ENCODE measurements around the gene MAPK10. TPM values are rescaled to one million over a fixed set of nuclear protein-coding genes. Genes with fewer than 3 reads are reported as not detected.

MAPK10 gene
- total RNA-seq, 1 experiment from 2014 or later, result 423 TPM

DNA sequence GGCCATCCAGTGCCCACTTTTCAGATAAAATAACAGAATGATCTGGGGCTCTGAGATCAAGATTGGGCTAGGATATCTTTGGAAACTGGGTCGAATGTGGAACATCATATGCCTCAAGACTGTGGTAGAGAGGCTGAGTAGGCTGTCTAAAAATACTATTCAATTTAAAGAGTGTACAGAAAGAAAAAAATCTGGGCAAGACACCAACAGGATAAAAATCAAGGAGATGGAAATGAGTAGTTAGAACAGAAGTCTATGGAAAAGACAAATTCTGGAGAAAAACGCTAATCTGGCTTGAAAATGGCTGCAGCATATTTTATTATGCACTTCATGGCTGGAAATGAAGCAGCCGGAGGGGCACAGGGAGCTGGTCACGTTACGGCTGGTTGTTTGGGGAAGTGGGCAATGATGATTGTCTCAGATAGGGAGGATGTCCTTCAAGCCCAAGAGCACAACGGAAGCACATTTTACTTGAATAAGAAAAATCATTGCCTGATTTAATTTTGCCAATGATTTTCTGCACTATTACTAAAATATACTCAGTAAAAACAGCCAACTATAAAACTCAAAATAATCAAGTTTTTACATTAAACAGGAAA lies 27.1 kb upstream of the MAPK10 start:
- Histone ChIP-seq H3K4me3 (ENCODE audit: low read length) (no peak overlapping the region), H3K4me2 (ENCODE audit: low read depth, low read length, poor library complexity, severe bottlenecking) (no peak overlapping the region), H3K27me3 (ENCODE audit: low read length) (no peaks in the 10 kb centered on the region), H4K20me1 (ENCODE audit: insufficient read depth, low read depth, low read length) (no peaks in the 10 kb centered on the region), H2AFZ (ENCODE audit: low read length) (0 out of 2 replicates have a peak overlapping the region, but pooled peaks have one; percentile 44), H3K36me3 (ENCODE audit: insufficient read depth, low read length) (no peaks in the 10 kb centered on the region), H3K9ac (ENCODE audit: low read length) (no peak overlapping the region), H3K27ac (ENCODE audit: low read length) (no peak overlapping the region), H3K4me1 (ENCODE audit: low read length) (peaks cover 13% of the 10 kb centered on the region), H3K9me3 (ENCODE audit: low read length) (no peaks in the 10 kb centered on the region), H3K9me2 (replicated peaks; ENCODE audit: insufficient read depth, low read length) (no peaks in the 10 kb centered on the region), H3K79me2 (ENCODE audit: low read length) (no peaks in the 10 kb centered on the region)
- DNase-seq, result peak; percentile 51

DNA sequence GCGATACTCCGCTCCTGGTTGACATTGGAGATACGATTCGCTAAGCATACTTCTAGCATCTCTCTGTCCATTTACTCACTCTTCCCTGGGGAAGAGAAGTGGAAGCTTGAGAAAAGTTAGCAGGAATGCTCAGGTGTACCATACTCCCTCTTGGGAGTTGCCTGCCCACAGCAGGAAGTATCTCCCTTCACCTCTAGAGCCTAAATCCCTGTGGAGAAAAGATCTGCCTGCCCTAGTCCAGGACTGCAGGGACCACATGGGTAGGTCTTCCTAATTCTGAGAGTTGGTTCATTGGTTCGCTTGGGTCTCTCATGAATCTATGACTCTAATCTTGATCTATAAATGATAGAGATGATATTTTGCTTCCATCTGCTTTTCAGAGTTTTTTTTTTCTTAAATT lies 26.3 kb upstream of the MAPK10 start:
- Histone ChIP-seq H4K20me1 (ENCODE audit: insufficient read depth, low read depth, low read length) (no peaks in the 10 kb centered on the region), H3K4me2 (ENCODE audit: low read depth, low read length, poor library complexity, severe bottlenecking) (no peak overlapping the region), H2AFZ (ENCODE audit: low read length) (no peak overlapping the region), H3K27me3 (ENCODE audit: low read length) (no peaks in the 10 kb centered on the region), H3K27ac (ENCODE audit: low read length) (no peak overlapping the region), H3K9me2 (replicated peaks; ENCODE audit: insufficient read depth, low read length) (no peaks in the 10 kb centered on the region), H3K9ac (ENCODE audit: low read length) (no peak overlapping the region), H3K4me3 (ENCODE audit: low read length) (no peak overlapping the region), H3K9me3 (ENCODE audit: low read length) (no peaks in the 10 kb centered on the region), H3K4me1 (ENCODE audit: low read length) (peaks cover 8% of the 10 kb centered on the region), H3K36me3 (ENCODE audit: insufficient read depth, low read length) (no peaks in the 10 kb centered on the region), H3K79me2 (ENCODE audit: low read length) (no peaks in the 10 kb centered on the region)
- DNase-seq, result no peak

DNA sequence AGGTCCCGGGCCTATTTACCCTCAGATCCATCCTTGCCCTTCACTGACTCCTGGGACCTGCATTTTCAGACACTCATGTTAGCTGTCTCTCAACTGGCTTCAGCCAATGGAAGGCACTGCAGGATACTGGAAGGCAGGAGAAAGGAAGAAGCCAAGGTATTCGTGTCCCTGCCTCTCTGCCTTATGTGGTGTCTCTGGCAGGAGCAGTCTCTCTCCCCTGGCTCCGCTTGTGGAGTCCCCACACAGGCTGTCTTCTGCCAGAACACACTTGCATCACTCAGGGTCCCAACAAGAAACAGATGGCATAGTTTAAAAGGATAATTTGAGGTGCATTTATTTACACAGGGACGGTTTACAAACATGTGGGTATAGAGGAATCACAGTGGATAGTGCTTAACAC lies 21.6 kb upstream of the MAPK10 start:
- Histone ChIP-seq H4K20me1 (ENCODE audit: insufficient read depth, low read depth, low read length) (no peaks in the 10 kb centered on the region), H3K9me2 (replicated peaks; ENCODE audit: insufficient read depth, low read length) (no peaks in the 10 kb centered on the region), H3K9me3 (ENCODE audit: low read length) (no peaks in the 10 kb centered on the region), H3K79me2 (ENCODE audit: low read length) (no peaks in the 10 kb centered on the region), H3K27ac (ENCODE audit: low read length) (no peak overlapping the region), H3K4me1 (ENCODE audit: low read length) (no peaks in the 10 kb centered on the region), H3K4me2 (ENCODE audit: low read depth, low read length, poor library complexity, severe bottlenecking) (no peak overlapping the region), H3K9ac (ENCODE audit: low read length) (no peak overlapping the region), H2AFZ (ENCODE audit: low read length) (no peak overlapping the region), H3K27me3 (ENCODE audit: low read length) (no peaks in the 10 kb centered on the region), H3K36me3 (ENCODE audit: insufficient read depth, low read length) (no peaks in the 10 kb centered on the region; the same call in 1 of the 2 replicates), H3K4me3 (ENCODE audit: low read length) (no peak overlapping the region)
- DNase-seq, result no peak

DNA sequence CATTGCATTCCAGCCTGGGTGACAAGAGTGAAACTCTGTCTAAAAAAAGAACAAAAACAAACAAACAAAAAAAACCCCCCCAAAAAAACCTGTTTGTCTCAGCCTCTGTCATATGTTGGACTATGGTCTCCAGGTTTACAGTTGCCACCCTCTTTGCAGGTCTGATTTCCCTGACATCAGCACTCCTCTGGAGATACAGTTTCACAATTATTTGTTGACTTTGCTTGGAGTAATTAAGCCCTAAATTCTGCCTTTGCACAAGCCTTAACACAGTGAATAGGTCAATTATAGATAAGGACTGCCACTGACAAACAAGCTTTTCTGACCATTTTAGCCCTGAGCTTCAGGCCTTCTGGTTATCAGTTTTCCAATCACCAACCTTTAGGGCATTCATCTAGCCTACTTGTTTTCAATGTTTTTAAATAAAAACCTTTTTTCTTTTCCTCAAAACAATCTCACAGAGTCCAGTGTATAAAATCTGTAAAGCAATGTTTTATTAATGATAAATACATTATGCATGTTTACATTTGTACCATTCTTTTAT lies 20.4 kb upstream of the MAPK10 start:
- DNase-seq, result no peak
- H3K27me3 ChIP-seq (ENCODE audit: low read length), result no peaks in the 10 kb centered on the region
- H3K9ac ChIP-seq (ENCODE audit: low read length), result no peak overlapping the region

DNA sequence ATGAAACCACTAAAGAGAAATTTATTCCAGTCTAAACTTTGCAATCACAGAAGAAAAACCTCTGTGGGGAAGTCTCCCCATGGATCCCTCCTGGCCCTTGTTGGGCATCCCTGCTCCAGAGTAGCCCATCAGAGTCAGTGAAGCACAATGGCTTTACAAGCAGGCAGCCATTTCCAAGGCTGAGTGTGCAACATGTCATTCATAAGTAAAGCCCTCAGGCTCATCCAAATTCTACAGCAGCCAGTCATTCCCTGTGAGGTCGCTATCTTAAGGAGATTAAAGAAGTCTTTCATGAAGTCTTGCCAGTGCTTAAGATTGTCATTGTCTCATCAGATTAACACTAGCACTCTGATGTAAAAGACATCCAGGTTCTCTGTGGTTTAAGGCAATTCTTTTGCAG lies 17.0 kb upstream of the MAPK10 start:
- Histone ChIP-seq H3K36me3 (ENCODE audit: insufficient read depth, low read length) (no peaks in the 10 kb centered on the region; the same call in 1 of the 2 replicates), H4K20me1 (ENCODE audit: insufficient read depth, low read depth, low read length) (no peaks in the 10 kb centered on the region)
- DNase-seq, result no peak

More for the DNA sequence above, 20.4 kb upstream of the MAPK10 start:
- Histone ChIP-seq H3K36me3 (ENCODE audit: insufficient read depth, low read length) (no peaks in the 10 kb centered on the region; the same call in 1 of the 2 replicates), H3K79me2 (ENCODE audit: low read length) (no peaks in the 10 kb centered on the region), H3K9me3 (ENCODE audit: low read length) (no peaks in the 10 kb centered on the region), H3K27ac (ENCODE audit: low read length) (no peak overlapping the region), H3K9me2 (replicated peaks; ENCODE audit: insufficient read depth, low read length) (no peaks in the 10 kb centered on the region), H2AFZ (ENCODE audit: low read length) (no peak overlapping the region), H3K4me2 (ENCODE audit: low read depth, low read length, poor library complexity, severe bottlenecking) (no peak overlapping the region), H3K4me1 (ENCODE audit: low read length) (no peaks in the 10 kb centered on the region), H4K20me1 (ENCODE audit: insufficient read depth, low read depth, low read length) (no peaks in the 10 kb centered on the region), H3K4me3 (ENCODE audit: low read length) (no peak overlapping the region)

DNA sequence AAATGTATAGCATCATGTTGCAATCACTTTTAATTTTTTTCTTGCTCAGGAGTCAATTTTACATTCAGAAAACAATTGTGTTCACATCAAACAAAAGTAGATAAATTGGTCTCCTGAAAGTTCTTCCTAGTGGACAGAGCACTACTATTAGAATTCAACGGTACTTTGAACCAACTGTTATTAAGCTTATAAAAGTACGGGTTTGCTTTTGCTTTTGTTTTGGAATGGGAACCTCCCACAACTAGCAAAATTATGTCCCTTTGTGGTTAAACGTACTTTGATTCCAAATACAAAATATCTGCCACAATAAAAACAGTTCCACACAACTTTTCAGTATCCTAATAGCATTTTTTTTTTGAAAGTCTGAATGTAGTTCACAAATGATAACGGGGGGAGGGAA lies 8.6 kb upstream of the MAPK10 start:
- no peak overlapping the region for H3K4me3 ChIP-seq (ENCODE audit: low read length)
- no peaks in the 10 kb centered on the region for H3K9me2 ChIP-seq (replicated peaks; ENCODE audit: insufficient read depth, low read length)
- H3K79me2 ChIP-seq (ENCODE audit: low read length), result no peaks in the 10 kb centered on the region
- no peak overlapping the region for H3K27ac ChIP-seq (ENCODE audit: low read length)
- no peak overlapping the region for H3K4me2 ChIP-seq (ENCODE audit: low read depth, low read length, poor library complexity, severe bottlenecking)
- no peak overlapping the region for H2AFZ ChIP-seq (ENCODE audit: low read length)
- H3K36me3 ChIP-seq (ENCODE audit: insufficient read depth, low read length), result no peaks in the 10 kb centered on the region
- no peaks in the 10 kb centered on the region for H4K20me1 ChIP-seq (ENCODE audit: insufficient read depth, low read depth, low read length)
- DNase-seq, result no peak
- H3K9ac ChIP-seq (ENCODE audit: low read length), result no peak overlapping the region
- H3K9me3 ChIP-seq (ENCODE audit: low read length), result no peaks in the 10 kb centered on the region
- no peaks in the 10 kb centered on the region for H3K27me3 ChIP-seq (ENCODE audit: low read length)
- H3K4me1 ChIP-seq (ENCODE audit: low read length), result no peaks in the 10 kb centered on the region; the same call in 1 of the 2 replicates

More for the DNA sequence above, 17.0 kb upstream of the MAPK10 start:
- Histone ChIP-seq H3K79me2 (ENCODE audit: low read length) (no peaks in the 10 kb centered on the region), H3K9ac (ENCODE audit: low read length) (no peak overlapping the region), H3K9me3 (ENCODE audit: low read length) (no peaks in the 10 kb centered on the region), H3K4me3 (ENCODE audit: low read length) (no peak overlapping the region), H2AFZ (ENCODE audit: low read length) (no peak overlapping the region), H3K4me2 (ENCODE audit: low read depth, low read length, poor library complexity, severe bottlenecking) (no peak overlapping the region), H3K27me3 (ENCODE audit: low read length) (no peaks in the 10 kb centered on the region), H3K4me1 (ENCODE audit: low read length) (no peaks in the 10 kb centered on the region), H3K9me2 (replicated peaks; ENCODE audit: insufficient read depth, low read length) (no peaks in the 10 kb centered on the region), H3K27ac (ENCODE audit: low read length) (no peak overlapping the region)

DNA sequence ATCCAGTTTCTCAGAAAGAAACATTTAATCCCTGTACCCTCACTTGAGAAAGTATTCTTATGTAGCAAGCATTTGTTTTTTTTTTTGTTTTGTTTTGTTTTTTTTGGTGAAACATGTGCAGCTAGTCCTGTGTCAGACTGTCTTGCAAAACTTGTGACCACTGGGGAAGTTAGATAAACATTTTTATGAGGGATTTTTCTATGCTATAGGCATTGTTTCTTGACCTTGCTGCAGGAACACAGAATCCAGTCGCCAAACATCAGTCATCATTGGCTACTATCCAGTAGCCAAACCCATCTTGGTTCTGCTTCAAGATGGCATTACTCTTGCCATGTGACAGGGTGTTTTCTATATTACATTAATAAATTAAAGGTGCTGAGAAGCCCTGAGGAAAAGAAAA lies 7.7 kb upstream of the MAPK10 start:
- Histone ChIP-seq H3K9ac (ENCODE audit: low read length) (no peak overlapping the region), H3K36me3 (ENCODE audit: insufficient read depth, low read length) (no peaks in the 10 kb centered on the region), H3K4me1 (ENCODE audit: low read length) (no peaks in the 10 kb centered on the region; the same call in 1 of the 2 replicates), H3K4me3 (ENCODE audit: low read length) (no peak overlapping the region), H4K20me1 (ENCODE audit: insufficient read depth, low read depth, low read length) (no peaks in the 10 kb centered on the region), H3K79me2 (ENCODE audit: low read length) (no peaks in the 10 kb centered on the region), H3K4me2 (ENCODE audit: low read depth, low read length, poor library complexity, severe bottlenecking) (no peak overlapping the region), H3K27me3 (ENCODE audit: low read length) (no peaks in the 10 kb centered on the region), H3K9me3 (ENCODE audit: low read length) (no peaks in the 10 kb centered on the region), H2AFZ (ENCODE audit: low read length) (no peak overlapping the region), H3K9me2 (replicated peaks; ENCODE audit: insufficient read depth, low read length) (no peaks in the 10 kb centered on the region), H3K27ac (ENCODE audit: low read length) (no peak overlapping the region)
- no peak for DNase-seq

DNA sequence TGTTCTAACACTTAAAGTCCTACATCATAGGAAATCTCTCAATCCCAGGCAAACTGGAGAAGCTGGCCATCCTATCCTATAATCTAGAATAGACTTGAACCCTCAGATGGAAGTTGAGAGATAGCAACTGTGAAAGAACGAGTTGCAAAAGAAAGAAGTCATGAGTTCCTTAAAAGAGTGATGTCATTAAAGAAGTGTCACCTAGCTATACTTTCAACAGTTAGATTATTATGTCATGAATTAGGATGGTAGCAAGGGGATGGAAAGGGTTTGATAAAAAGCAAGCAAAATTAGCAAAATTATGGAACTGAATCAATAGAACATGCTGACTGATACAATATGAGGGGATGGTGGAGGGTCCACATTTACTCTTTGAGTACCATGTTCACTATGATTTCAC lies 7.1 kb upstream of the MAPK10 start:
- Histone ChIP-seq H3K36me3 (ENCODE audit: insufficient read depth, low read length) (no peaks in the 10 kb centered on the region), H3K4me3 (ENCODE audit: low read length) (no peak overlapping the region), H3K9me3 (ENCODE audit: low read length) (no peaks in the 10 kb centered on the region), H3K9me2 (replicated peaks; ENCODE audit: insufficient read depth, low read length) (no peaks in the 10 kb centered on the region), H2AFZ (ENCODE audit: low read length) (no peak overlapping the region), H3K9ac (ENCODE audit: low read length) (no peak overlapping the region), H3K27ac (ENCODE audit: low read length) (no peak overlapping the region), H3K4me2 (ENCODE audit: low read depth, low read length, poor library complexity, severe bottlenecking) (no peak overlapping the region), H3K27me3 (ENCODE audit: low read length) (no peaks in the 10 kb centered on the region), H4K20me1 (ENCODE audit: insufficient read depth, low read depth, low read length) (no peaks in the 10 kb centered on the region), H3K79me2 (ENCODE audit: low read length) (no peaks in the 10 kb centered on the region), H3K4me1 (ENCODE audit: low read length) (no peaks in the 10 kb centered on the region; the same call in 1 of the 2 replicates)
- DNase-seq, result no peak
